ENCODE measurements around the gene MBD3L4. TPM values are rescaled to one million over a fixed set of nuclear protein-coding genes. Genes with fewer than 3 reads are reported as not detected.
"Not testable (repeated sequence)": the region's sequence is repeated elsewhere in the genome, so short reads cannot be mapped to it uniquely, and the experiment has no call there.

The MBD3L4 gene
- total RNA-seq (not detected), total RNA-seq (0 reads per million in 2 donors)

- not testable (repeated sequence) for H3K27me3 Mint-ChIP-seq; H3K27ac Mint-ChIP-seq; DNase-seq; H3K4me1 Mint-ChIP-seq; H3K36me3 Mint-ChIP-seq (ENCODE audit: low read depth); H3K9me3 ChIP-seq (ENCODE audit: control insufficient read depth, low read length, poor library complexity, severe bottlenecking); ATAC-seq; H3K4me3 Mint-ChIP-seq
Observed at GRCh38 chr19:7040079-7040478, at the start of gene MBD3L4. MBD3L4 (minus strand) TSS chr19:7040179; CDS start chr19:7040144, 35 bp downstream.

DNA sequence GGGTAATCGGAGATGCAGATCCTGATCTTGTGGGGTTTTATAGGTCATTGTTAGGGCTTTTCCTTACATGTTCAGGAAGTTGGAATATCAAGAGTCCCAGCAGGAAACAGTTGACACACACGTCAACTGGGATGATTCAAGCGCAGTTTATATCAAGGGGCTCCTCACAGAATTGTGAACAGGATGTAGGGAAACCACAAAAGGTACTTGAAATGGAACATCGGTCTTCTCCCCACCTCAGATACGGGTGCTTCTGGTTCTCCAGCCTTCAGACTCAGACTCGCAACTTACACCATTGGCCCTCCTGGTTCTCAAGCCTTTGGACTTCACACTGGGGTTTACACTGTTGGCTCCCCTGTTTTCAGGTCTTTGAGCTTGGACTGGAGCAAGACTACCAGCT, 49.0 kb upstream of the MBD3L4 start:
- peaks cover 28% of the 10 kb centered on the region for H3K9me3 ChIP-seq (ENCODE audit: control insufficient read depth, low read length, poor library complexity, severe bottlenecking)
- no peak for ATAC-seq
- H3K4me1 Mint-ChIP-seq: no peaks in the 10 kb centered on the region

DNA sequence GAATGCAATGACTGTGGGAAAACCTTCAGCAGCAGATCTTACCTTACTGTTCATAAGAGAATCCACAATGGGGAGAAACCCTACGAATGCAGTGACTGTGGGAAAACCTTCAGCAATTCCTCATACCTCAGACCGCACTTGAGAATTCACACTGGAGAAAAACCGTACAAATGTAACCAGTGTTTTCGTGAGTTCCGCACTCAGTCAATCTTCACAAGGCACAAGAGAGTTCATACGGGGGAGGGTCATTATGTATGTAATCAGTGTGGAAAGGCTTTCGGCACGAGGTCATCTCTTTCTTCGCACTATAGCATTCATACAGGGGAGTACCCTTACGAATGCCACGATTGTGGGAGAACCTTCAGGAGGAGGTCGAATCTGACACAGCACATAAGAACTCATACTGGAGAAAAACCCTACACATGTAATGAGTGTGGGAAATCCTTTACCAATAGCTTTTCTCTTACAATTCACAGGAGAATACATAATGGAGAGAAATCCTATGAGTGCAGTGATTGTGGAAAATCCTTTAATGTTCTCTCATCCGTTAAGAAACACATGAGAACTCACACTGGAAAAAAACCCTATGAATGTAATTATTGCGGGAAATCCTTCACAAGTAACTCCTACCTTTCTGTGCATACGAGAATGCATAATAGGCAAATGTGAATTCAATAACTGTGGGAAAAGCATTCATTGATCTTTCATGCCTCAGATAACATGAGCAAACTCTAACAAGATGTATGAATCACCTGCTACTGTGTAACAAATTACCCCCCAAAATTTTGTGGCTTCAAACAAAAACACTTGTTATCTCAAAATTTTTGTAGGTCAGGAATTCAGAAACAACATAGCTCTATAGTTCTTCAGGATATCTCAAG, 43.3 kb upstream of the MBD3L4 start:
- no peak for ATAC-seq

More for the DNA sequence above, 49.0 kb upstream of the MBD3L4 start:
- no peak overlapping the region for H3K4me3 Mint-ChIP-seq
- peaks cover 3% of the 10 kb centered on the region for H3K36me3 Mint-ChIP-seq (ENCODE audit: low read depth)
- H3K27me3 Mint-ChIP-seq: no peaks in the 10 kb centered on the region
- no peak for DNase-seq
- no peak overlapping the region for H3K27ac Mint-ChIP-seq

GRCh38 chr19:7078008-7078407, 38.0 kb upstream of the MBD3L4 start:
- ATAC-seq (no peak), DNase-seq (no peak)
- no peaks in the 10 kb centered on the region for H3K27me3 Mint-ChIP-seq
- H3K36me3 Mint-ChIP-seq (ENCODE audit: low read depth): peaks cover 25% of the 10 kb centered on the region
- no peak overlapping the region for H3K4me3 Mint-ChIP-seq
- peaks cover 3% of the 10 kb centered on the region for H3K4me1 Mint-ChIP-seq
- peaks cover 59% of the 10 kb centered on the region for H3K9me3 ChIP-seq (ENCODE audit: control insufficient read depth, low read length, poor library complexity, severe bottlenecking)
- no peak overlapping the region for H3K27ac Mint-ChIP-seq

More for the DNA sequence above, 43.3 kb upstream of the MBD3L4 start:
- Mint-ChIP-seq H3K4me1 (no peaks in the 10 kb centered on the region), H3K27me3 (no peaks in the 10 kb centered on the region), H3K36me3 (ENCODE audit: low read depth) (peaks cover 11% of the 10 kb centered on the region), H3K4me3 (peak overlapping the region; percentile 7), H3K27ac (no peak overlapping the region)
- DNase-seq: no peak
- H3K9me3 ChIP-seq (ENCODE audit: control insufficient read depth, low read length, poor library complexity, severe bottlenecking): peaks cover 73% of the 10 kb centered on the region

- H3K27ac Mint-ChIP-seq: no peak overlapping the region
- H3K27me3 Mint-ChIP-seq: no peaks in the 10 kb centered on the region
- no peak overlapping the region for H3K4me3 Mint-ChIP-seq
- peaks cover 29% of the 10 kb centered on the region for H3K36me3 Mint-ChIP-seq (ENCODE audit: low read depth)
- peaks cover 9% of the 10 kb centered on the region for H3K4me1 Mint-ChIP-seq
- peaks cover 41% of the 10 kb centered on the region for H3K9me3 ChIP-seq (ENCODE audit: control insufficient read depth, low read length, poor library complexity, severe bottlenecking)
- DNase-seq (no peak), ATAC-seq (no peak)
Observed at GRCh38 chr19:7076151-7076550, 36.2 kb upstream of the MBD3L4 start.

DNA sequence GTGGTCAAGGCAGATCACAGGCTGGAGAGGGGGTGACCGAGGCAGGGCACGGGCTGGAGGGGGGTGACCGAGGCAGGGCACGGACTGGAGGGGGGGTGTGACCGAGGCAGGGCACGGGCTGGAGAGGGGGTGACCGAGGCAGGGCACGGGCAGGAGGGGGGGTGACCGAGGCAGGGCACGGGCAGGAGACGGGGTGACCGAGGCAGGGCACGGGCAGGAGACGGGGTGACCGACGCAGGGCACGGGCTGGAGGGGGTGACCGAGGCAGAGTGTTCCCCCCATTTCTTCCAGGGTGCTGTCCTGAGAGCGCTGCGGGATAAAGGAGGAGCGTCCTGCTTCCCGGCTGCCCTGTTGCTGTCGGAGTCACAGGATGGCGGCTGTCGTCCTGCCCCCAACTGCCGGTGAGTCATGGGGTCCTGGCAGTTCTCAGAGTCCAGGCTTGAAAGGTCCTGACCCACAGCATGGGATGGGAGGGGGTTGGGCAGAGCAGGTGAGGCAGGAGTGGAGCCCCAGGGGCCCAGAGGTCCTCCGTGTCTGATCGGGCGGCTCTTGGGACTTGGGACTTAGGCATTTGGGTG, 34.8 kb upstream of the MBD3L4 start:
- no peak overlapping the region for H3K27ac Mint-ChIP-seq
- peaks cover 28% of the 10 kb centered on the region for H3K9me3 ChIP-seq (ENCODE audit: control insufficient read depth, low read length, poor library complexity, severe bottlenecking)

GRCh38 chr19:7072541-7072940, 32.6 kb upstream of the MBD3L4 start:
- peaks cover 19% of the 10 kb centered on the region for H3K36me3 Mint-ChIP-seq (ENCODE audit: low read depth)
- ATAC-seq (no peak), DNase-seq (no peak)
- H3K27ac Mint-ChIP-seq: peak overlapping the region; percentile 1
- no peaks in the 10 kb centered on the region for H3K27me3 Mint-ChIP-seq
- H3K4me3 Mint-ChIP-seq: no peak overlapping the region
- H3K9me3 ChIP-seq (ENCODE audit: control insufficient read depth, low read length, poor library complexity, severe bottlenecking): peaks cover 11% of the 10 kb centered on the region
- H3K4me1 Mint-ChIP-seq: peaks cover 16% of the 10 kb centered on the region

More for the DNA sequence above, 34.8 kb upstream of the MBD3L4 start:
- H3K4me1 Mint-ChIP-seq: peaks cover 9% of the 10 kb centered on the region
- H3K36me3 Mint-ChIP-seq (ENCODE audit: low read depth): peaks cover 26% of the 10 kb centered on the region
- no peaks in the 10 kb centered on the region for H3K27me3 Mint-ChIP-seq
- ATAC-seq: no peak
- H3K4me3 Mint-ChIP-seq: no peak overlapping the region
- no peak for DNase-seq

DNA sequence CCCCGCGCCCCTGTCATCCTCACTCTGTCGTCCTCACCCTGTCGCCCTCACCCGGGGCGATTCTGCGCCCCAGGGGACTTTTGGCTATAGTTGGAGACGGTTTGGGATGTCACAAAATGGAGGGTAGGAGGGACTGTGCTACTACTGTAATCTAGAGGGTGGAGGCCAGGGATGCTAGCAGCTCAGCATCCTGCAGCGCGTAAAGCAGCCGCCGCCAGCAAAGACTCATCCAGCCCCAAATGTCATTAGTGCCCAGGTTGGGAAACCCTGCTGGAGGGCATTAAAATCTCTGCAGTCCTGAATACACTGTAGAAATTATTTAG, 29.9 kb upstream of the MBD3L4 start:
- Mint-ChIP-seq H3K4me3 (peak overlapping the region; percentile 95), H3K4me1 (peaks cover 16% of the 10 kb centered on the region), H3K36me3 (ENCODE audit: low read depth) (peaks cover 11% of the 10 kb centered on the region), H3K27ac (peak overlapping the region; percentile 94), H3K27me3 (no peaks in the 10 kb centered on the region)
- no peak for DNase-seq
- H3K9me3 ChIP-seq (ENCODE audit: control insufficient read depth, low read length, poor library complexity, severe bottlenecking): no peaks in the 10 kb centered on the region
- peak; percentile 12 for ATAC-seq

GRCh38 chr19:7069042-7069903, 29.3 kb upstream of the MBD3L4 start, which contains the start of gene ZNF557:
ZNF557 (plus strand) TSS chr19:7069703; CDS start chr19:7075075, 5,372 bp downstream.
- peaks cover 14% of the 10 kb centered on the region for H3K4me1 Mint-ChIP-seq
- H3K27me3 Mint-ChIP-seq: no peaks in the 10 kb centered on the region
- ATAC-seq (peak; percentile 98), DNase-seq (peak; percentile 98 to 99 (median 98))
- H3K36me3 Mint-ChIP-seq (ENCODE audit: low read depth): peaks cover 8% of the 10 kb centered on the region
- peak within 1 kb of the TSS; percentile 95 for H3K4me3 Mint-ChIP-seq
- peak within 1 kb of the TSS; percentile 94 for H3K27ac Mint-ChIP-seq
- no peaks in the 10 kb centered on the region for H3K9me3 ChIP-seq (ENCODE audit: control insufficient read depth, low read length, poor library complexity, severe bottlenecking)

- no peak for ATAC-seq
- H3K36me3 Mint-ChIP-seq (ENCODE audit: low read depth): peaks cover 7% of the 10 kb centered on the region
- no peak for DNase-seq
- peak overlapping the region; percentile 95 for H3K4me3 Mint-ChIP-seq
- no peaks in the 10 kb centered on the region for H3K27me3 Mint-ChIP-seq
- no peaks in the 10 kb centered on the region for H3K9me3 ChIP-seq (ENCODE audit: control insufficient read depth, low read length, poor library complexity, severe bottlenecking)
- H3K27ac Mint-ChIP-seq: peak overlapping the region; percentile 94
- H3K4me1 Mint-ChIP-seq: peaks cover 13% of the 10 kb centered on the region
Observed at GRCh38 chr19:7068599-7068998, 28.6 kb upstream of the MBD3L4 start.

DNA sequence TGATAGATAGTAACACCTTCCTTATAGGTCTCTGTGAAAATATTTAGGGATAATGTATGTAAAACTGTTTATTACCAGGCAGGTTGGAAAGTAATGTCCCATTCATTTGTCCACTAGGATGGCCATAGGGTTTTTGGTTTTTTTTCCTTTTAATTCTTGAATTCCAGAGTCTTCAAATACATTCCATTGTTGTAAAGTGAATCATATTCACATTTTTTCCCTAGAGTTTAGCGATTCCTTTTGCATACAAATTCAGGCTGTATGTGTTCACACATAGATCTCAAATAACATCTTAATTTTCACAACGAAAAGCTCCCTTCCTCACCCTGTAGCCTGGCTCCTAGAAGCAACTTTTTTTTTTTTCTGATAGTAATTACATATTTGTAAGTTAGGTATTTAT, 27.7 kb upstream of the MBD3L4 start:
- no peak for DNase-seq
- no peaks in the 10 kb centered on the region for H3K9me3 ChIP-seq (ENCODE audit: control insufficient read depth, low read length, poor library complexity, severe bottlenecking)
- Mint-ChIP-seq H3K36me3 (ENCODE audit: low read depth) (peaks cover 6% of the 10 kb centered on the region), H3K27ac (no peak overlapping the region), H3K4me1 (peaks cover 11% of the 10 kb centered on the region), H3K4me3 (no peak overlapping the region), H3K27me3 (no peaks in the 10 kb centered on the region)
- ATAC-seq: no peak

- not testable (repeated sequence) for H3K36me3 Mint-ChIP-seq (ENCODE audit: low read depth); H3K9me3 ChIP-seq (ENCODE audit: control insufficient read depth, low read length, poor library complexity, severe bottlenecking); ATAC-seq; H3K27me3 Mint-ChIP-seq; H3K4me3 Mint-ChIP-seq; H3K27ac Mint-ChIP-seq; DNase-seq; H3K4me1 Mint-ChIP-seq
Observed at GRCh38 chr19:7067122-7067521, 27.1 kb upstream of the MBD3L4 start.

Data from T-helper 17 cell (primary cell).